HG03354 (cell line): ENCODE measurements around the gene GPR155.

ENCODE experiments used
- ATAC-seq: cut with Tn5 transposase; IDR thresholded peaks from one replicate; pipeline ENCODE4 v1.9.1; 2021; ENCODE audit warnings: mild to moderate bottlenecking; ENCODE audit not compliant: unreplicated experiment, poor library complexity, severe bottlenecking

The GPR155 gene

GRCh38 chr2:174486563-174487107, at the start of gene GPR155:
TSS of gene GPR155 (minus strand) at chr2:174487029. CDS start at chr2:174481956, 5,073 bp downstream.
- ATAC-seq: peak; percentile 63

GRCh38 chr2:174535757-174536703, 49.2 kb upstream of the GPR155 start:
- no peak for ATAC-seq

DNA sequence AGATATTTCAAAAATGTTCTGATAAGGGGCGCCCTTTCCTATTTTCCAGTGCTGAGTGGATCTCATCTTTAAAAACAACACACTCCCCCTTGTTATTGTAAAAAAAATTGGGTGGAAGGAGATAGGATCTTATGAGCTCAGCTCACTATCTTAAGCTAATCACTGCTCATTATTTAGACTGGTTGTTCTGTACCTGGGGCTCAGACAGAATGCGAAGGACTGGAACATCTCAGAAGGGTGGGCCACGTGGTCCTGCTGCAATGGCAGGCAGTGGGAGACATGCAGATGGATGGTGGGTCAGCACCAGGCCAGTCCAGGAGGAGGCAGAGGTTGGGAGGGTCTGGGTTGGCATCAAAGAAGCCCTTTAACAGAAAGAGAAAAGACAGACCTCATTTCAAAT, 48.3 kb upstream of the GPR155 start:
- ATAC-seq: no peak

DNA sequence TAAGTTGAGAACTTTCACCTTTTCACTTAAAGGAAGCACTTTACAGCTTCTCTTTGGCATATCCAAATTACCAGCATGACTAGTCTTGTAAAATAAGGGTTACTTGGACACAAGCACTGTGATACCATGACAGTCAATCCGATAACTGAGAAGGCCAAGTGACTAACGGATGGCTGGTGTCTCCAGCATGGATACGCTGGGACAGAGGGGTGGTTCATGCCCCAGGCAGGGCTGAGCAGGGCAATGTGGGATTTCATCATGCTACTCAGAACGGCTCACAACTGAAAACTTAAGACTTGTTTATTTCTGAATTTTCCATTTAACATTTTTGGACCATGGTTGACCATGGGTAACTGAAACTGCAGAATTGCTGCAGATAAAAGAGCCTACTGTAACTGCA, 43.1 kb upstream of the GPR155 start:
- ATAC-seq: no peak

- no peak for ATAC-seq
These were observed 41.1 kb upstream of the GPR155 start for GRCh38 chr2:174527959-174528358.

GRCh38 chr2:174527101-174527721, 40.4 kb upstream of the GPR155 start:
- no peak for ATAC-seq

- ATAC-seq: no peak
These were observed 37.7 kb upstream of the GPR155 start for GRCh38 chr2:174524527-174524926.

DNA sequence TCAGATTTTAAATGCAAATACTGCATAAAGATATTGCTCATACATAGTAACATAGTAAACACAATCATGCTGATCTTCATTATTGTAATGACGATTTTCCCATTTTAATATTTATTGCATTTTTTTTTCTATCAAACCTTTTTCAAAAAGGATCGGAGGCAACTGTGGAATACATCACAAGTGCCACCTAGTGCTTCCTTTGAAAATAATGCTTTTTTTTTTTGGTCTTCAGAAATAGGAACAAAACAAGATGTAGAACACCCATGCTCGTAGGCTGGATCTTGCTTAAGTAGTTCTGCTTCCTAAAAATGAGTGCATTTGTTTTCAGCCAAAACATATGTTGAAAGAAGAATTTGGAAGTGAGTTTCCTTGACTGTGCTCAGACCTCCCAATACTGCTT, 35.7 kb upstream of the GPR155 start:
- no peak for ATAC-seq

- ATAC-seq: no peak
These were observed 31.6 kb upstream of the GPR155 start for GRCh38 chr2:174518395-174518794.

- no peak for ATAC-seq
These were observed 29.9 kb upstream of the GPR155 start for GRCh38 chr2:174516501-174517378.

- no peak for ATAC-seq
These were observed 25.5 kb upstream of the GPR155 start for GRCh38 chr2:174512345-174512744.

GRCh38 chr2:174511580-174512260, 24.9 kb upstream of the GPR155 start:
- ATAC-seq: no peak

DNA sequence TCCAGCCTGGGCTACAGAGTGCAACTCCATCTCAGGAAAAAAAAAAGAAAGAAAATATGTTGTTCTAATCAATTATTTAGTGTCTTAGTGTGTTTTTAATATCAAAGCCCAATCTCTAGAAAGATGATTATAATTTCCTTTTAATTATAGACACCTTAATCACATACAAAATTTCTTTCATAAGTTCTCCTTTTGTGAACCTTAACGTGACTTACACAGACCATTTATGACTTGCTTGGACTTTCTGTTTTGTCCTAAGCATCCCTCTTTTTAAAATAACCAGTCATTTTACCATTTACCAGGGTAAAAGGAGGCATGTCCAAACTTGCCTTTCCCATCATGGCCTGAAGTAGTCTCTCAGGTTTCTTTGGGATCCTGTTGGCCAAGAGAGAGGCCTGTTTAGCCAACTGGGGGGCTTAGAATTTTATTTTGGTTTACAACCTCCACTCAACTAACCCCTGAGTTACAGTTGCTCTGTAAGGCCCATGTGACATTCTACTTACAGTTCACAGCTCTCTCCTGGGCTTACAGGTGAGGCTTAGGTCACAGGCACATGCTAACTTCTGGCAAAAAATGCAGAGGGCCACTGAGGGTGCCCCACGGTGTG, 23.9 kb upstream of the GPR155 start:
- no peak for ATAC-seq

DNA sequence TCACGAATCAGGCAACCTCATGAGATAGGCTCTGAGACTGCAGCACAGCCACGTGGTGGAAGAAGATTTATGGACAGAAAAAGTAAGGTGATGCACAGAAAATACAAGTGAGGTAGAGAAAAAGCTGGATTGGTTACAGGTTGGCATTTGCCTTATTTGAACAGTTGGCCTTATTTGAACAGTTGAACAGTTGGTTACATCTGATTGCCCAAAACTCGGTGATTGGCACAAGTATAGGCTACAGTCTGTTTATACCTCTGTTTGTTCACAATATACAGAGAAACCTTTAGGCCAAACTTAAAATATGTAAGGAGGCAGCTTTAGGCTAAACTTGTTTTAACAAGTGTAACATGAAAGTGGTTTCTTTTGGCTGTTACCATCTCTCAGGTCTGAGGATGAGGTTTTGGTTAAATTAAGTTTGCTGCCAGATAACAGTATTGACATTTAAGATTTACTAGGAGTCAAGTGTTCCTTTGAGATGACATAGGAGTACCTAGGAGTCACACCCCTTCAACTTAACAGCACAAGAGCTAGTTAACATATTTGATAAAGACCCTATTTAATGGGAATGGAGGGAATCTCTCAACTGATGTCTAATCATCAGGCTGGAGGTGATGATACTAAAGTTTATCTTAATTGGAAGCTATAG, 16.5 kb upstream of the GPR155 start:
- no peak for ATAC-seq

- ATAC-seq: no peak
These were observed 12.5 kb upstream of the GPR155 start for GRCh38 chr2:174499371-174499770.

DNA sequence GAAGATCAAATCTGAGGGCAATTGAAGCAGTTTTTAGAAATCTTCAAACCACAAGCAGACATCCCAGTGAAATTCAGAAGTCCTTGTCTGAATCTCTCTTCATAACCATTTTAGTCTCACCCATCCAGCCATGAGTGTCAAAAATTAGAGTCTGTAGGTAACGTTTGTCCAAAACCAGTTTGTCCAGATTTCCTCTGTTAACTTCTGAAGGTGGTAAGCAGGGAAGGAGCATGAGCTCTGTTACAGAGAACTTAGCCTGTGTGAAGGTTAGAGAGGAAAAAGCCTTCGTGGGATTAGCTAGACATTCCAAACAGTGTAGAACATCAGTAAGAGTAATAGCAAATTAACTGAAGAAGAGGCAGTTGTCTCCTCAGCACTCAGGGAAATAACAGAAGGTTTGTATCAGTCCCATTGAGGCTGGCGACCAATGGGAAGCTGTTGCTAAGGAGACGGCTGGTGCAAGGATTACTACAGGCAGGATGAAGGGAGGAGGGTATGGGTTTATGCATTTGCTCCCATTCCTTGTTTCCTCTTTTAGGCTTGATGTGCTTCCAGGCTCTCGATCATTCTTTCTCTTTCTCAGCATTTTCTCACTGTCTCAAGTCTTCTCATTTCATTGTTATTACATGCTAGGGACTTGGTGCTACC, 8.7 kb upstream of the GPR155 start:
- no peak for ATAC-seq

DNA sequence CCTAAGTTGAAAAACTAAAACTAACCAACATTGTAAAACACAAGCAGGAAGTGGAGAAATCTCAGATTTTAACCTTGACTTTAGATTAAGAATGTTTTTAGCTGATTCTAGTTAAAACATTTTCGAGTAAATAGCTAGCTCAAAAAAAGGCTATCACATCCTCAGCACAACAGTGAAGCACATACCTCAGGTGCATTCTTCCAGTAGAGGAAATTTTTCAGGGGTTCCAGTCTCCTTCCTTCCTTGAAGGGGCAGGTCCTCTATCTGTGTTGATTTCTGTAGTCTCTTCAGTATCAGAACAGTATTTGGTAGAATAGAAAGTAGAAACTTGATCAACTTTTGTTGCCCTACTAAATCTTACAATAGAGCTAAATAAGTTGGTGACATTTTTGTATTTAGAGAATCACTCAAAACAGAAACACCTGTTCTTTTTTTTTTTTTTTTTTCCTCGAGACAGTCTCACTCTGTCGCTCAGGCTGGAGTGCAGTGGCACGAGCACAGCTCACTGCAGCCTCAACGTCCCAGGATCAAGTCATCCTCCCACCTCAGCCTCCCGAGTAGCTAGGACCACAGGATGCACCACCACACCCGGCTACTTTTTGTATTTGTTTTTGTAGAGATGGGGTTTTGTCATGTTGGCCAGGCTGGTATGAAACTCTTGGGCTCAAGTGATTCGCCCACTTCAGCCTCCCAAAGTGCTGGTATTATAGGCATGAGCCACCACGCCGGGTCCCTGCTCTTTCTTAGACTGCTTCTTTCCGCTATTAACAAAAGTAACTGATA, 6.9 kb upstream of the GPR155 start:
- ATAC-seq: peak; percentile 44
